Keratinocyte (primary cell): ENCODE data around the gene ZNF441. TPM values are rescaled to one million over a fixed set of nuclear protein-coding genes. Genes with fewer than 3 reads are reported as not detected.

Experiments used
- DNase-seq: peaks from one replicate; pipeline ENCODE4 v3.0.0-alpha.2; 2011; ENCODE audit warnings: low read depth, missing footprints, low spot score
- FAIRE-seq: peaks from 2 replicates; lab custom pipeline; 2011; peaks lifted over from hg19 to GRCh38; lab: Jason Lieb, UNC
- H2AFZ ChIP-seq: 2 replicates; pipeline ENCODE4 v1.6.0; 2012; ENCODE audit warnings: low read length, control low read depth, inconsistent platforms; ENCODE audit not compliant: control insufficient read depth
- H3K27ac ChIP-seq: 2 replicates; pipeline ENCODE4 v1.5.1; 2011; ENCODE audit warnings: low read length; ENCODE audit not compliant: control insufficient read depth, insufficient read depth
- H3K27me3 ChIP-seq: 3 replicates; pipeline ENCODE4 v1.6.0; 2011; ENCODE audit warnings: low read length; ENCODE audit not compliant: control insufficient read depth, insufficient read depth; ENCODE audit errors: extremely low read depth
- H3K36me3 ChIP-seq, 2 experiments: 2 replicates in 1 of 2; 3 replicates in 1 of 2; pipeline ENCODE4 v1.5.1; 2011; ENCODE audit warnings: low read length in 2 of 2, mild to moderate bottlenecking in 1 of 2; ENCODE audit not compliant: control insufficient read depth in 2 of 2, insufficient read depth in 2 of 2; ENCODE audit errors: extremely low read depth in 1 of 2
- H3K4me1 ChIP-seq: 3 replicates; pipeline ENCODE4 v1.5.1; 2011; ENCODE audit warnings: low read length; ENCODE audit not compliant: control insufficient read depth, insufficient read depth; ENCODE audit errors: extremely low read depth
- H3K4me2 ChIP-seq: 3 replicates; pipeline ENCODE4 v1.6.0; 2011; ENCODE audit warnings: low read depth, low read length; ENCODE audit not compliant: control insufficient read depth, insufficient read depth; ENCODE audit errors: extremely low read depth
- H3K4me3 ChIP-seq, 3 experiments: fragments of 200-600 bp in 1 of 3; sonication (generic) in 1 of 3; 2 replicates in 2 of 3; 3 replicates in 1 of 3; pipeline ENCODE4 v1.5.1; 2011 to 2016; ENCODE audit warnings: low read length in 3 of 3, mild to moderate bottlenecking in 3 of 3, control low read depth in 2 of 3, inconsistent platforms in 1 of 3, low read depth in 1 of 3, mixed read lengths in 1 of 3, mixed run types in 1 of 3, moderate library complexity in 1 of 3; ENCODE audit not compliant: control insufficient read depth in 2 of 3, insufficient read depth in 2 of 3; ENCODE audit errors: extremely low read depth in 1 of 3
- H3K79me2 ChIP-seq: 2 replicates; pipeline ENCODE4 v1.6.0; 2012; ENCODE audit warnings: low read length; ENCODE audit not compliant: control insufficient read depth, insufficient read depth
- H3K9ac ChIP-seq: 3 replicates; pipeline ENCODE4 v1.6.0; 2011; ENCODE audit warnings: low read length; ENCODE audit not compliant: control insufficient read depth, insufficient read depth; ENCODE audit errors: extremely low read depth
- H3K9me1 ChIP-seq: 3 replicates; pipeline ENCODE4 v1.6.0; 2011; ENCODE audit warnings: low read length; ENCODE audit not compliant: control insufficient read depth, insufficient read depth; ENCODE audit errors: extremely low read depth
- H3K9me3 ChIP-seq: 2 replicates; pipeline ENCODE4 v1.5.1; 2012; ENCODE audit warnings: low read depth, low read length; ENCODE audit not compliant: control insufficient read depth
- H4K20me1 ChIP-seq: 3 replicates; pipeline ENCODE4 v1.6.0; 2011; ENCODE audit warnings: low read length; ENCODE audit not compliant: control insufficient read depth, insufficient read depth; ENCODE audit errors: extremely low read depth
- CTCF ChIP-seq, 3 experiments: IDR thresholded peaks in 1 of 3; conservative IDR thresholded peaks in 1 of 3; optimal IDR thresholded peaks in 1 of 3; 2 replicates in 2 of 3; 3 replicates in 1 of 3; pipeline versions ENCODE3 to v1.5.1; 2011; ENCODE audit warnings: low read length in 3 of 3, mild to moderate bottlenecking in 3 of 3, moderate library complexity in 2 of 3, control low read depth in 1 of 3, inconsistent platforms in 1 of 3; ENCODE audit not compliant: insufficient read depth in 2 of 3; ENCODE audit errors: extremely low read depth in 1 of 3
- EZH2 ChIP-seq: IDR thresholded peaks from one replicate; pipeline ENCODE4 v1.6.1; 2012; ENCODE audit warnings: inconsistent platforms, mild to moderate bottlenecking, low read length, moderate library complexity
- dilution Hi-C: fragments of 300-500 bp; cut with MboI; formaldehyde crosslinking; loops from one replicate; pipeline ENCODE4 v1.7.0; 2020; ENCODE audit warnings: low sequenced_read_pairs; ENCODE audit not compliant: extremely low pct_ligation_motif_present
- polyA plus RNA-seq, 5 experiments: library from polyadenylated mRNA; depleted of rRNA in 3 of 5; stranded (reverse) in 3 of 5; stranded (forward) in 1 of 5; unstranded in 1 of 5; fragments of >200 nt; gene quantifications; 1 replicate in 1 of 5; 2 replicates in 3 of 5; 3 replicates in 1 of 5; pipeline versions ENCODE4 v1.2.1 to v1.2.3, GENCODE V29; 2011 to 2012; ENCODE audit warnings: missing spikeins in 2 of 5, low read depth in 1 of 5, low replicate concordance in 1 of 5

Gene ZNF441
- polyA plus RNA-seq, 1 donor (not counting 4 experiments of a cell fraction or from before 2014, with no cell fraction given): 3.1 TPM

- no peaks in the 10 kb centered on the region for H3K4me1 ChIP-seq
- H4K20me1 ChIP-seq: no peaks in the 10 kb centered on the region
- H3K79me2 ChIP-seq: no peaks in the 10 kb centered on the region
- no peak overlapping the region for H2AFZ ChIP-seq
- no peak for FAIRE-seq
- H3K9ac ChIP-seq: no peak overlapping the region
- no peaks in the 10 kb centered on the region for H3K36me3 ChIP-seq
- peaks cover 6% of the 10 kb centered on the region for H3K9me3 ChIP-seq
- H3K4me3 ChIP-seq: no peak overlapping the region
- H3K4me2 ChIP-seq: no peak overlapping the region
- TF ChIP-seq CTCF (optimal IDR thresholded peaks at IDR 0.05 in 1 of 3, IDR thresholded peaks at IDR 0.05 in 1 of 3, conservative IDR thresholded peaks at IDR 0.05 in 1 of 3; ENCODE audit: extremely low read depth in 1 of 3, insufficient read depth in 2 of 3, low read length in 3 of 3) (no peak), EZH2 (no peak)
- dilution Hi-C loops: no loop called here
- DNase-seq: no peak
- no peaks in the 10 kb centered on the region for H3K9me1 ChIP-seq
- H3K27ac ChIP-seq: no peak overlapping the region
- no peaks in the 10 kb centered on the region for H3K27me3 ChIP-seq
Measured at GRCh38 chr19:11787536-11787935, 20.7 kb downstream of the ZNF441 start.

GRCh38 chr19:11792942-11793341 is 26.1 kb downstream of the ZNF441 start:
- TF ChIP-seq EZH2: no peak
- TF ChIP-seq CTCF (optimal IDR thresholded peaks at IDR 0.05 in 1 of 3, IDR thresholded peaks at IDR 0.05 in 1 of 3, conservative IDR thresholded peaks at IDR 0.05 in 1 of 3; ENCODE audit: extremely low read depth in 1 of 3, insufficient read depth in 2 of 3, low read length in 3 of 3): no peak
- FAIRE-seq (no peak), DNase-seq (no peak)
- H4K20me1 ChIP-seq: no peaks in the 10 kb centered on the region
- H3K9me3 ChIP-seq: no peaks in the 10 kb centered on the region
- H3K4me2 ChIP-seq: no peak overlapping the region
- no peaks in the 10 kb centered on the region for H3K36me3 ChIP-seq
- H3K9ac ChIP-seq: no peak overlapping the region
- no peaks in the 10 kb centered on the region for H3K27me3 ChIP-seq
- peaks cover 5% of the 10 kb centered on the region for H3K4me1 ChIP-seq
- H3K27ac ChIP-seq: no peak overlapping the region
- no peaks in the 10 kb centered on the region for H3K79me2 ChIP-seq
- H2AFZ ChIP-seq: no peak overlapping the region
- H3K4me3 ChIP-seq: no peak overlapping the region
- no peaks in the 10 kb centered on the region for H3K9me1 ChIP-seq
- dilution Hi-C loops: no loop called here
